ENCODE data around the gene EZH1. TPM values are rescaled to one million over a fixed set of nuclear protein-coding genes. Genes with fewer than 3 reads are reported as not detected.

The EZH1 gene
- total RNA-seq, 4 donors from 2014 or later, result 33.2 to 105 (median 51.0) TPM

GRCh38 chr17:42657824-42658588, 86.8 kb downstream of the EZH1 start:
- Histone ChIP-seq H3K27ac (no peak overlapping the region), H3K4me3 (no peak overlapping the region)
- WGBS, result 90% methylated on average over 9 of the region's 9 CpGs

GRCh38 chr17:42655528-42655927, 89.3 kb downstream of the EZH1 start:
- WGBS, result 84% methylated on average over 2 of the region's 2 CpGs
- no peaks in the 10 kb centered on the region for H3K27me3 ChIP-seq
- no peak overlapping the region for H3K27ac ChIP-seq
- H3K4me1 ChIP-seq, result peaks cover 31% of the 10 kb centered on the region
- no peaks in the 10 kb centered on the region for H3K36me3 ChIP-seq
- no peaks in the 10 kb centered on the region for H3K9me3 ChIP-seq
- TF ChIP-seq POLR2A (IDR thresholded peaks at IDR 0.05) (no peak), POLR2AphosphoS5 (IDR thresholded peaks at IDR 0.05) (no peak), CTCF (IDR thresholded peaks at IDR 0.05) (no peak), EP300 (IDR thresholded peaks at IDR 0.05) (no peak)
- no peak overlapping the region for H3K4me3 ChIP-seq
- no peak for DNase-seq (ENCODE audit: low spot score in 2 of 2)

More at GRCh38 chr17:42657824-42658588, 86.8 kb downstream of the EZH1 start:
- Histone ChIP-seq H3K36me3 (peaks cover 3% of the 10 kb centered on the region), H3K27me3 (no peaks in the 10 kb centered on the region), H3K4me1 (peaks cover 42% of the 10 kb centered on the region), H3K9me3 (no peaks in the 10 kb centered on the region)
- TF ChIP-seq CTCF (IDR thresholded peaks at IDR 0.05), result no peak
- TF ChIP-seq POLR2A (IDR thresholded peaks at IDR 0.05), result no peak
- no peak for TF ChIP-seq EP300 (IDR thresholded peaks at IDR 0.05)
- no peak for TF ChIP-seq POLR2AphosphoS5 (IDR thresholded peaks at IDR 0.05)
- no peak for DNase-seq (ENCODE audit: low spot score in 2 of 2)

- no peaks in the 10 kb centered on the region for H3K36me3 ChIP-seq
- peak overlapping the region; percentile 41 for H3K4me3 ChIP-seq
- DNase-seq (ENCODE audit: low spot score in 2 of 2), result peak in 1 of 2 donors; percentile 77
- no peak for TF ChIP-seq EP300 (IDR thresholded peaks at IDR 0.05)
- TF ChIP-seq POLR2A (IDR thresholded peaks at IDR 0.05), result no peak
- TF ChIP-seq CTCF (IDR thresholded peaks at IDR 0.05), result no peak
- TF ChIP-seq POLR2AphosphoS5 (IDR thresholded peaks at IDR 0.05), result no peak
- peaks cover 18% of the 10 kb centered on the region for H3K4me1 ChIP-seq
- peak overlapping the region; percentile 64 for H3K27ac ChIP-seq
- WGBS, result 15% methylated on average over 32 of the region's 42 CpGs
- H3K27me3 ChIP-seq, result no peaks in the 10 kb centered on the region
- H3K9me3 ChIP-seq, result no peaks in the 10 kb centered on the region
These were observed 91.4 kb downstream of the EZH1 start for GRCh38 chr17:42653179-42654124.

- TF ChIP-seq EP300 (IDR thresholded peaks at IDR 0.05) (no peak), POLR2AphosphoS5 (IDR thresholded peaks at IDR 0.05) (no peak), CTCF (IDR thresholded peaks at IDR 0.05) (no peak), POLR2A (IDR thresholded peaks at IDR 0.05) (no peak)
- H3K4me1 ChIP-seq, result peaks cover 18% of the 10 kb centered on the region
- H3K4me3 ChIP-seq, result no peak overlapping the region
- H3K9me3 ChIP-seq, result no peaks in the 10 kb centered on the region
- no peak for DNase-seq (ENCODE audit: low spot score in 2 of 2)
- H3K36me3 ChIP-seq, result no peaks in the 10 kb centered on the region
- 77% methylated on average over 4 of the region's 4 CpGs for WGBS
- H3K27ac ChIP-seq, result no peak overlapping the region
- H3K27me3 ChIP-seq, result no peaks in the 10 kb centered on the region
These were observed 93.4 kb downstream of the EZH1 start for GRCh38 chr17:42651392-42651791.

Other genes starting within 250 kb of the EZH1 start
- 10 to 100 TPM; 19.8 to 40.1 (median 30.4) TPM for gene NAGLU, start 208.8 kb downstream of the EZH1 start, total RNA-seq
- 1 to 10 TPM; 1.2 to 8.8 (median 3.2) TPM for gene HSD17B1, start 192.1 kb downstream of the EZH1 start, total RNA-seq
- gene COASY, start 182.9 kb downstream of the EZH1 start, total RNA-seq, result 10 to 100 TPM; 41.1 to 54.0 (median 46.0) TPM
- gene MLX, start 177.9 kb downstream of the EZH1 start, total RNA-seq, result 10 to 100 TPM; 34.7 to 62.5 (median 44.3) TPM
- 1 to 10 TPM; 2.3 to 4.0 (median 3.6) TPM for gene PSMC3IP, start 167.3 kb downstream of the EZH1 start, total RNA-seq
- 10 to 100 TPM; 87.9 to 97.0 (median 91.1) TPM for gene RETREG3, start 135.7 kb downstream of the EZH1 start, total RNA-seq
- gene TUBG1, start 135.4 kb downstream of the EZH1 start, total RNA-seq, result 10 to 100 TPM; 28.6 to 55.3 (median 54.2) TPM
- 10 to 100 TPM; 10.9 to 32.3 (median 12.7) TPM for gene TUBG2, start 85.8 kb downstream of the EZH1 start, total RNA-seq
- gene PLEKHH3, start 68.0 kb downstream of the EZH1 start, total RNA-seq, result 10 to 100 TPM; 38.7 to 58.4 (median 45.3) TPM
- 1 to 10 TPM in 2 of 4 donors, under 1 TPM in 2; 0.29 to 1.2 (median 0.85) TPM for gene CCR10, start 63.2 kb downstream of the EZH1 start, total RNA-seq
- gene CNTNAP1, start 62.5 kb downstream of the EZH1 start, total RNA-seq, result 1 to 10 TPM in 3 of 4 donors, under 1 TPM in 1; 0.79 to 3.3 (median 1.2) TPM
- gene RAMP2, start 16.2 kb upstream of the EZH1 start, total RNA-seq, result 10 to 100 TPM in 3 of 4 donors, 1 to 10 TPM in 1; 5.2 to 21.8 (median 14.7) TPM
- 10 to 100 TPM; 49.1 to 66.5 (median 59.0) TPM for gene VPS25, start 28.4 kb upstream of the EZH1 start, total RNA-seq
- 1 to 10 TPM in 1 of 4 donors, under 1 TPM in 2, not detected in 1; 0.40 to 1.1 (median 0.98) TPM for gene WNK4, start 35.6 kb upstream of the EZH1 start, total RNA-seq
- 10 to 100 TPM; 32.7 to 59.1 (median 49.5) TPM for gene COA3, start 53.7 kb upstream of the EZH1 start, total RNA-seq
- under 1 TPM in 1 of 4 donors, not detected in 3; 0.42 TPM for gene CNTD1, start 53.8 kb upstream of the EZH1 start, total RNA-seq
- gene BECN1, start 79.2 kb upstream of the EZH1 start, total RNA-seq, result 100 to 1,000 TPM in 3 of 4 donors, 10 to 100 TPM in 1; 81.3 to 133 (median 104) TPM
- gene PSME3, start 88.4 kb upstream of the EZH1 start, total RNA-seq, result 100 to 1,000 TPM in 1 of 4 donors, 10 to 100 TPM in 3; 47.0 to 106 (median 82.8) TPM
- gene AOC2, start 99.5 kb upstream of the EZH1 start, total RNA-seq, result 1 to 10 TPM in 3 of 4 donors, under 1 TPM in 1; 0.64 to 5.5 (median 2.1) TPM
- gene AOC3, start 106.2 kb upstream of the EZH1 start, total RNA-seq, result 10 to 100 TPM in 2 of 4 donors, 1 to 10 TPM in 2; 7.6 to 12.7 (median 11.0) TPM
- gene G6PC1, start 155.8 kb upstream of the EZH1 start, total RNA-seq, result not detected
- gene AARSD1, start 219.4 kb upstream of the EZH1 start, total RNA-seq, result 10 to 100 TPM; 13.6 to 25.1 (median 16.9) TPM
- under 1 TPM in 2 of 4 donors, not detected in 2; 0.44 to 0.48 TPM for gene PTGES3L, start 235.0 kb upstream of the EZH1 start, total RNA-seq
- 10 to 100 TPM; 13.9 to 18.9 (median 16.2) TPM for gene RUNDC1, start 235.5 kb upstream of the EZH1 start, total RNA-seq

Measured in suprapubic skin (tissue), 4 donors.